AG04449 (cell line): Measurements from ENCODE around the gene PTPN21.

Source experiments
- CTCF ChIA-PET: fragments of 350-600 bp; formaldehyde crosslinking; extraction: SDS; loops from one replicate; lab custom pipeline; 2021; ENCODE audit warnings: antibody characterized with exemption; lab: Yijun Ruan, JAX
- POLR2A ChIA-PET: fragments of 400-600, 350-600 bp; formaldehyde crosslinking; extraction: SDS; loops from one replicate; lab custom pipeline; 2020; ENCODE audit warnings: antibody characterized with exemption, inconsistent platforms; lab: Yijun Ruan, JAX
- DNase-seq: peaks from one replicate; pipeline ENCODE4 v3.0.0-alpha.2; 2010; ENCODE audit warnings: low read depth, low spot score
- H3K4me3 ChIP-seq: 2 replicates; pipeline ENCODE4 v1.5.1; 2011; ENCODE audit warnings: low read depth, mild to moderate bottlenecking, control low read depth, low read length
- TF ChIP-seq, protein P1 (sequence below): IDR thresholded peaks from one replicate; pipeline ENCODE4 v1.5.1; 2011; ENCODE audit warnings: mild to moderate bottlenecking, moderate library complexity, low read length, control low read depth, inconsistent platforms; ENCODE audit not compliant: insufficient read depth; ENCODE audit errors: missing control alignments

Gene PTPN21

DNA sequence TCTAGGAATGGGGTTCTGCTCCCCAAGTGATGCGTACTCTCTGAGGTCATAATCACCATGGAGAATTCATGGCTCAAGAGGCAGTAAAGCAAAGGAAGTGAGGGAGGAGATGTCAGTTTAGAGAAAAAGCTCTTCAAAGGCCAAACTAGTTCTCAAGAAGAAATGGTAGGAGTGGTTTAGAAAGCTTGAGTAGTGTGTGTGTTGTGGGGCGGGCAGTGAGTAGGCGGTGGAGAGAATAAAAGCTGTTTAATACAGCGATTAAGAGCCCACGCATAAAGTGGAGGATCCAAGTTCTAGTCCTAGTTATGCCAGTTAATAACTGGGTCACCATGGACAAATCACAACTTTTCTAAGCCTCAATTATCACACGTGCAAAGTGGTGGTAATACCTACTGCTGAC, 55.6 kb downstream of the PTPN21 start:
- POLR2A ChIA-PET = no interaction called here
- H3K4me3 ChIP-seq = no peak overlapping the region
- DNase-seq = no peak
- CTCF ChIA-PET = interaction anchor here (0.7 kb wide), 1 partner anchor 8 kb away, joined by 3 read pairs; no protein-coding TSS in a partner anchor
- TF ChIP-seq, protein P1, sequence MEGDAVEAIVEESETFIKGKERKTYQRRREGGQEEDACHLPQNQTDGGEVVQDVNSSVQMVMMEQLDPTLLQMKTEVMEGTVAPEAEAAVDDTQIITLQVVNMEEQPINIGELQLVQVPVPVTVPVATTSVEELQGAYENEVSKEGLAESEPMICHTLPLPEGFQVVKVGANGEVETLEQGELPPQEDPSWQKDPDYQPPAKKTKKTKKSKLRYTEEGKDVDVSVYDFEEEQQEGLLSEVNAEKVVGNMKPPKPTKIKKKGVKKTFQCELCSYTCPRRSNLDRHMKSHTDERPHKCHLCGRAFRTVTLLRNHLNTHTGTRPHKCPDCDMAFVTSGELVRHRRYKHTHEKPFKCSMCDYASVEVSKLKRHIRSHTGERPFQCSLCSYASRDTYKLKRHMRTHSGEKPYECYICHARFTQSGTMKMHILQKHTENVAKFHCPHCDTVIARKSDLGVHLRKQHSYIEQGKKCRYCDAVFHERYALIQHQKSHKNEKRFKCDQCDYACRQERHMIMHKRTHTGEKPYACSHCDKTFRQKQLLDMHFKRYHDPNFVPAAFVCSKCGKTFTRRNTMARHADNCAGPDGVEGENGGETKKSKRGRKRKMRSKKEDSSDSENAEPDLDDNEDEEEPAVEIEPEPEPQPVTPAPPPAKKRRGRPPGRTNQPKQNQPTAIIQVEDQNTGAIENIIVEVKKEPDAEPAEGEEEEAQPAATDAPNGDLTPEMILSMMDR = no peak

DNA sequence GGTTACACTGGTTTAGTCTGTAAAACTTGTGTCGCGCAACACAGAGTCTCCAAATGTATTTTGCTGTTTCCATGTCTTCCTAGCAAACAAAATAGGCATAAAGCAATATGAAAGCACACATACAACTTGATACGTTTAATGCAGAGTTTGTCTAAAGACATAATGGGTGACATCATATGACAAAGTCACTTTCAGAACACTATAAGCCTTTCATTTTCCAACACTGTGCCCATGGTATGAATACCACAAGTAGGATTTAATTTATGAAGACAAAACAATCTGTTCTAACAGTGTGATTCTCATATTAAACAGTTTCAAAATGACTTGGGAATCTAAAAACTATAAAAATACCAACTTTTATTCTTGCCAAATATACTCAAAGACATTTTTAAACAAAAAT, 58.4 kb downstream of the PTPN21 start:
- H3K4me3 ChIP-seq = no peak overlapping the region
- ChIA-PET CTCF (interaction anchor here (1.0 to 1.9 kb wide), 4 partner anchors 15 to 482 kb away, joined by 3 to 11 read pairs (median 5); no protein-coding TSS in a partner anchor), POLR2A (no interaction called here)
- DNase-seq = no peak
- TF ChIP-seq, protein P1 = no peak

DNA sequence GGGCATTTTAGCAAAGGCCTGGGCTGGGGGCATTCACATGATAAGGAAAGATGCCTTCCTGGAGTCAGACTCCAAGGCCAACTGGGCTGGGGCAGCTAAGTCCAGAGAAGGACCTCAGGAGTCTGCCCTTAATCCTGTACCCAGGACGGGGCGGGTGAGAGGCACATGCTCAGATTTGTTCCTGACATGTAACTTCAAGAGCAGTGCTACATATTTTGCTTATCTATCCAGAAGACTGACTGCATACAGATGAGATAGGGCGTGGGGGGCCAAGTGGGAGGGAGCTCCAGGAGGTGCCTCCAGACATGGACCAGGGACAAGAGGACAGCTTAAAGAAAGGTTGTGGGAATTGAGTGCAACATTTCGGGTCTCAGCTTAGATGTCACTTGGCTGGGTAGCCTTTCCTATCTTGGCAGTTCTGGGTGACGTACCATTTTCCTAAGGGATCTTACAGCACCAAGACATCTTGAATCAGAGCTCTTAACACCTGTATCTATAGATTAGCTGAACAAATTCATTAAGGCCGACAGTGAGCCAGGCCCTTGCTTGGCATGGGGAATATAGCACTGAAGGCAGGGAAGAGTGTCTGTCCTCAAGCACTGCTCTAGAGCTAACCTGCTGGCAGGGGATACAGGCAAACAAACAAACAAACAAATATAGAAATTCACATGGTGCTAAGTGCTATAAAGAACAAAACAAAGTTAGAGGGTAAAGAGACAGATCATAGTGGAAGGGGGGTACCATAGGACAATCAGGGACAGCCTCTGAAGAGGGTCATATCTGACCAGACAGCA, 61.2 kb downstream of the PTPN21 start:
- ChIA-PET CTCF (interaction anchor here (0.6 to 3.2 kb wide), 13 partner anchors 8 to 479 kb away, joined by 3 to 54 read pairs (median 9); no protein-coding TSS in a partner anchor), POLR2A (no interaction called here)

DNA sequence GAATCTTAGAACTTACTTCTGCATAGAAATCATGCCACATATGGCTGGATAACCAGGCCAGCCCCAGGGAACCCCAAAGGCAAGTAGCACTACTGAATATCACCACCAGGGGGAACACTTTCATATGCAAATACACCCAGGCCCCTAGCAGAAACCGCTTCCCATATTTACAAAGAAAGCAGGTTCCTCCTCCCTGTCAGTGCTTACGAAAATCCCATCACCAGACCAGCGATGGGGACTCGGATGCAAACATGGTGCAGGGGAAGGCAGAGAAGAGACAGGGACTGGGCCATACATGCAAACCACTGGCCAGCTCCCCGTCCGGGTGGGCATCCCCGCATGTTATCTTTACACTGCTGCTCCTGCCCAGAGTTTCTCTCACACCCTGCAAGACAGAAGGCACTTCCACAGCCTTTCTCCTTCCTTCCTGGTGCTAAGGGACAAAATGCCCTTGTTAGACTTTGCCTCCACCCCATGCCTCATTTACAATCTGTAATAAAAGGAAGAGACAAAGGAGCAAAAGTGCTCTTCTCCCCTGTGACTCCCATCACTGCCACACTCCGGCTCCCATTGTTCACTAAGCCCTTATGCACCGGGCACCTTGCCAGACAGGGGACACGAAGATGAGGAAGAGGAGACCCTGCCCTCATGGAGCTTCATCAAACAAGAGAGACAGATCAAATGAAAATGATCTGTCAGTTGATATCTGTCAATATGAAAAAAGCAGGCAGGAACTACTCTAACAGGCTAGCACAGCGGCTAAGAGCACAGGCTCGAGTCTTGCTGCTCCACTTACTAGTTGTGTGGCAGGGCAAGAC, 62.3 kb downstream of the PTPN21 start:
- CTCF ChIA-PET = interaction anchor here (0.9 to 3.2 kb wide), 21 partner anchors 8 to 357 kb away, joined by 3 to 54 read pairs (median 5); no protein-coding TSS in a partner anchor
- TF ChIP-seq, protein P1 = peak; percentile 80
- H3K4me3 ChIP-seq = no peak overlapping the region

More for the DNA sequence above, 61.2 kb downstream of the PTPN21 start:
- DNase-seq = no peak
- H3K4me3 ChIP-seq = no peak overlapping the region
- TF ChIP-seq, protein P1 = no peak

DNA sequence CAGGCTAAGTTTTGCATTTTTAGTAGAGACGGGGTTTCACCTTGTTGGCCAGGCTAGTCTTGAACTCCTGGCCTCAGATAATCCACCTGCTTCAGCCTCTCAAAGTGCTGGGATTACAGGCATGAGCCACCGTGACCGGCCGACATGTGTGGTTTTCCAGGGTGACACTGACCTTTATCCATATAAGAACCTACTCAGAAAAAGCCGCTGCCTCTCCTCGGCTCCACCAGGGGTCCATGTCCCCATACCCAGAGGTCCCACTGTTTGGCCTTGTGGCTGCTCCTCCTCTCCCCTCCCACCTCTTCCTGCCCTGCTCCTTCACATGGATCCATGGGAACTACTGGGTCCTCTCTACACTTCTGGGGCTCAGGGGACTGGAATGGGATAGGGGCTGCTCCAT, 64.6 kb downstream of the PTPN21 start:
- ChIA-PET CTCF (interaction anchor here (0.9 to 2.0 kb wide), 2 partner anchors 12 to 66 kb away, joined by 3 to 6 read pairs; no protein-coding TSS in a partner anchor), POLR2A (no interaction called here)
- no peak for DNase-seq
- TF ChIP-seq, protein P1 = no peak
- H3K4me3 ChIP-seq = no peak overlapping the region

More for the DNA sequence above, 62.3 kb downstream of the PTPN21 start:
- DNase-seq = peak; percentile 26
- POLR2A ChIA-PET = no interaction called here
